ENCODE results near the gene PRB4. TPM values are rescaled to one million over a fixed set of nuclear protein-coding genes. Genes with fewer than 3 reads are reported as not detected.

Gene PRB4
- total RNA-seq, 1 experiment from 2014 or later: not detected

DNA sequence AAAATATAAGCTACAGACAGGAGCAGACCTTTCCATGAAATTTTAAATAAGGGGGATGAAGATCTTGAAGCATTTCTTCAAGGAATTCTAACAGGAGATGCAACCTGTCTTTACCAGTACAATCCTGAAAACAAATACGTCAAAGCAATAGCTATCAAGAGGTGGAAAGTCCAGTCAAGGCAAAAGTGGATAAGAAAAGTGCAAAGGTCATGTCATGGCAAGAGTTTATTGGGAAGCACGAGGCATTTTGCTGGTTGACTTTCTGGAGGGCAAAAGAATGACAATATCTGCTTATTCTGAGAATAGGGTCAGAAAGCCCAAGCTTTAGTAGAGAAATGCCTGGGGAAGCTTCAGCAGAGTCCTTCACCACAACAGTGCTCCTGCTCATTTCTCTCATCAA is 34.3 kb upstream of the PRB4 start:
- Histone ChIP-seq H4K91ac (ENCODE audit: insufficient read length, low read depth, low read length) (no peak overlapping the region), H3K14ac (ENCODE audit: insufficient read depth, low read length) (no peak overlapping the region), H2AFZ (ENCODE audit: low read length) (no peak overlapping the region), H3K79me2 (ENCODE audit: insufficient read depth, low read length) (no peaks in the 10 kb centered on the region), H2BK120ac (ENCODE audit: low read depth, low read length, poor library complexity, severe bottlenecking) (no peak overlapping the region), H2BK15ac (ENCODE audit: low read depth, low read length) (no peak overlapping the region), H4K5ac (ENCODE audit: insufficient read length, low read depth, low read length) (no peak overlapping the region), H3K18ac (ENCODE audit: insufficient read length, low read depth, low read length) (no peak overlapping the region), H3K9ac (ENCODE audit: extremely low read depth, insufficient read length, low read length) (no peak overlapping the region), H3K23ac (ENCODE audit: insufficient read length, low read depth, low read length) (no peak overlapping the region), H2BK5ac (ENCODE audit: insufficient read length, low read length) (no peak overlapping the region), H3K56ac (ENCODE audit: insufficient read length, low read depth, low read length) (no peak overlapping the region), H3K4me2 (ENCODE audit: insufficient read depth, insufficient read length, low read length) (no peak overlapping the region), H3K79me1 (ENCODE audit: insufficient read depth, low read depth, low read length, poor library complexity, severe bottlenecking) (no peaks in the 10 kb centered on the region), H3K27me3 (ENCODE audit: insufficient read depth, low read length) (no peaks in the 10 kb centered on the region), H4K20me1 (ENCODE audit: control insufficient read depth, insufficient read depth, insufficient read length) (no peaks in the 10 kb centered on the region), H3K4me1 (ENCODE audit: insufficient read depth, low read length) (no peaks in the 10 kb centered on the region), H4K8ac (replicated peaks; ENCODE audit: insufficient read length, low read depth, low read length) (no peak overlapping the region), H2BK12ac (ENCODE audit: insufficient read length, low read depth, low read length) (no peak overlapping the region), H3K4ac (ENCODE audit: low read depth, low read length) (no peak overlapping the region), H2BK20ac (ENCODE audit: low read depth, low read length, poor library complexity, severe bottlenecking) (no peak overlapping the region), H3K23me2 (ENCODE audit: insufficient read length, low read depth, low read length, poor library complexity, severe bottlenecking) (no peaks in the 10 kb centered on the region), H3T11ph (ENCODE audit: low read length) (no peak overlapping the region), H2AK5ac (ENCODE audit: insufficient read length, low read length) (no peak overlapping the region), H3K27ac (ENCODE audit: insufficient read length, low read depth, low read length) (no peak overlapping the region), H3K9me3 (ENCODE audit: control insufficient read depth, low read depth, low read length) (no peaks in the 10 kb centered on the region)
- TF ChIP-seq, protein P1, sequence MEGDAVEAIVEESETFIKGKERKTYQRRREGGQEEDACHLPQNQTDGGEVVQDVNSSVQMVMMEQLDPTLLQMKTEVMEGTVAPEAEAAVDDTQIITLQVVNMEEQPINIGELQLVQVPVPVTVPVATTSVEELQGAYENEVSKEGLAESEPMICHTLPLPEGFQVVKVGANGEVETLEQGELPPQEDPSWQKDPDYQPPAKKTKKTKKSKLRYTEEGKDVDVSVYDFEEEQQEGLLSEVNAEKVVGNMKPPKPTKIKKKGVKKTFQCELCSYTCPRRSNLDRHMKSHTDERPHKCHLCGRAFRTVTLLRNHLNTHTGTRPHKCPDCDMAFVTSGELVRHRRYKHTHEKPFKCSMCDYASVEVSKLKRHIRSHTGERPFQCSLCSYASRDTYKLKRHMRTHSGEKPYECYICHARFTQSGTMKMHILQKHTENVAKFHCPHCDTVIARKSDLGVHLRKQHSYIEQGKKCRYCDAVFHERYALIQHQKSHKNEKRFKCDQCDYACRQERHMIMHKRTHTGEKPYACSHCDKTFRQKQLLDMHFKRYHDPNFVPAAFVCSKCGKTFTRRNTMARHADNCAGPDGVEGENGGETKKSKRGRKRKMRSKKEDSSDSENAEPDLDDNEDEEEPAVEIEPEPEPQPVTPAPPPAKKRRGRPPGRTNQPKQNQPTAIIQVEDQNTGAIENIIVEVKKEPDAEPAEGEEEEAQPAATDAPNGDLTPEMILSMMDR (conservative IDR thresholded peaks at IDR 0.05): no peak
- Mint-ChIP-seq H3K27ac (no peak overlapping the region), H3K36me3 (ENCODE audit: insufficient read depth in 1 of 3, low read depth in 3 of 3) (no peaks in the 10 kb centered on the region), H3K9me3 (no peaks in the 10 kb centered on the region), H3K27me3 (ENCODE audit: low read depth) (no peaks in the 10 kb centered on the region), H3K4me1 (no peaks in the 10 kb centered on the region), H3K4me3 (no peak overlapping the region)
- WGBS (ENCODE audit: extremely low coverage, insufficient read length, low lambda C conversion rate): no CpG with 5 or more reads among the region's 2 CpGs
- no peak for DNase-seq
